GM12874 (cell line): ENCODE data around the gene DIAPH2.

ENCODE experiments used
- TF ChIP-seq, protein P1 (sequence below): IDR thresholded peaks from 2 replicates; pipeline ENCODE4 v1.5.1; 2011; ENCODE audit warnings: low read depth, mild to moderate bottlenecking, control low read depth, low read length, moderate library complexity; ENCODE audit not compliant: insufficient read depth

DIAPH2 gene

DNA sequence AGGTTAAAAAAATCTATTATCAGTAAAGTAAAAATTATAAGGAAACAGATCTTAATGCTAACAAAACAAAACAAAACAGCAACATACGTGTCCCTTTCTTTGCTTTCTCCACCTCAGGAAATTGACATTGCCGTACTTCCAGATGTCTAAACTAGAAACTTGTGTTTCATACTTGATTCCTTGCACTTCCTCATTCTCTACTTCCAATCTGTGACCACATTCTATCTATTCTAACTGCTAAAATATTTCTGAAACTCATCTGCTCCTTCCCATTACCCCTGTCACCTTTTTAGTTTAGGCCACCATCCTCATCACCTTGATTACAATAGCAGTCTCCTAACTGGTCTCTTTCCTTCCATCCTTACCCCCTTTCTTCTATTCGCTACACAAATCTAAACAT lies 176.6 kb downstream of the DIAPH2 start:
- TF ChIP-seq, protein P1, sequence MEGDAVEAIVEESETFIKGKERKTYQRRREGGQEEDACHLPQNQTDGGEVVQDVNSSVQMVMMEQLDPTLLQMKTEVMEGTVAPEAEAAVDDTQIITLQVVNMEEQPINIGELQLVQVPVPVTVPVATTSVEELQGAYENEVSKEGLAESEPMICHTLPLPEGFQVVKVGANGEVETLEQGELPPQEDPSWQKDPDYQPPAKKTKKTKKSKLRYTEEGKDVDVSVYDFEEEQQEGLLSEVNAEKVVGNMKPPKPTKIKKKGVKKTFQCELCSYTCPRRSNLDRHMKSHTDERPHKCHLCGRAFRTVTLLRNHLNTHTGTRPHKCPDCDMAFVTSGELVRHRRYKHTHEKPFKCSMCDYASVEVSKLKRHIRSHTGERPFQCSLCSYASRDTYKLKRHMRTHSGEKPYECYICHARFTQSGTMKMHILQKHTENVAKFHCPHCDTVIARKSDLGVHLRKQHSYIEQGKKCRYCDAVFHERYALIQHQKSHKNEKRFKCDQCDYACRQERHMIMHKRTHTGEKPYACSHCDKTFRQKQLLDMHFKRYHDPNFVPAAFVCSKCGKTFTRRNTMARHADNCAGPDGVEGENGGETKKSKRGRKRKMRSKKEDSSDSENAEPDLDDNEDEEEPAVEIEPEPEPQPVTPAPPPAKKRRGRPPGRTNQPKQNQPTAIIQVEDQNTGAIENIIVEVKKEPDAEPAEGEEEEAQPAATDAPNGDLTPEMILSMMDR = no peak

DNA sequence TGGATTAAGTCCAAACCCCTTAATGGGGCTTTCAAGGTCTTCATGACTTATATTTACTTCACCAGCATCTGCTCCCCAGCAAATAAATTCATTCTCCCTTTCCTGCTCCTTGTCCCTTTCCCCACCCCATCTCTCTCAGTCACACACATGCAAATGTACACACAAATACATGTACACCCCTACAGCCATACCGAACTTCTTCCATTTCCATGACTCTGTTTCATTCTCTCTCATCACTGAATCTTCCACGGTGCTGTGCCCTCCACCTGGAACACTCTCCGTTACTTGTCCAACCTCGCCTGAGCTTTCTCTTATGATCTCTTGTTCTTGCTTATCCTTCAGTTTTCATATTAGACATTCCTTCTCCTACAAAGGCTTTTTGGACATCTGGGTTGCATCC lies 177.0 kb downstream of the DIAPH2 start:
- TF ChIP-seq, protein P1 = no peak

DNA sequence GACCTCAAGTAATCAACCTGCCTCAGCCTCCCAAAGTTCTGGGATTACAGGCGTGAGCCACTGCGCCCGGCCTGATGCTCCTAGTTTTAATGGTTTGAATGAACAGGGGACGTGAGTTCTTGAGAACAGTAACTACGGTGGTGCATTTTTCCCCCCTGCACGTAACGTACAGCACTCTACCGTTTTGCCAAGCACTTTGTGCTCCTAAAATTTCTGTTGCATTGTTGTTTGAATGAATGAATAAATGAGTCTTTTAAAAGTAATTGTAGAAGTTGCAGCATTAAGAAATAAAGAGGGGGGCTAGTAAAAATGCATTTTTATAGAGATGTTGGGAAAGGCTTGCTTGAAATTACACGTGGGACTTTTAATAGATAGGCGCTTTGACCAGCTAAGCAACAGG lies 199.0 kb downstream of the DIAPH2 start, which contains the start of gene RPA4:
TSS of gene RPA4 (plus strand) at position 301 of the 400 bp plus-strand sequence. CDS start 403 bp downstream, outside the sequence.
- TF ChIP-seq, protein P1 = no peak

DNA sequence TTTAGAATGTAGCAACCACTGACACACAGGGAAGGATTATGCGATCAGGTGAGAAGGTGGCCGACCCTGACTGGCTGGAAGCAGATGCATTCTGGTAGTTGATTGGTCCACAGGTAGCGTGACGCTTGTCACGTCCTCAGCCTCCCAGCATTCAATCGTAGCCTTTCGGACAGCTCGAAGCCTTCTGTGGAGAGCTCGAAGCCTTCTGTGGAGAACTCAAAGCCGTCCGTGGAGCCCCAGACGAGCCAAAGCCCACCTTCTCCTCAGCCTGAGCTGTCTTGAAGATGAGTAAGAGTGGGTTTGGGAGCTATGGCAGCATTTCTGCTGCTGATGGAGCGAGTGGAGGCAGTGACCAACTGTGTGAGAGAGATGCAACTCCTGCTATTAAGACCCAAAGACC lies 199.4 kb downstream of the DIAPH2 start:
- TF ChIP-seq, protein P1 = no peak

DNA sequence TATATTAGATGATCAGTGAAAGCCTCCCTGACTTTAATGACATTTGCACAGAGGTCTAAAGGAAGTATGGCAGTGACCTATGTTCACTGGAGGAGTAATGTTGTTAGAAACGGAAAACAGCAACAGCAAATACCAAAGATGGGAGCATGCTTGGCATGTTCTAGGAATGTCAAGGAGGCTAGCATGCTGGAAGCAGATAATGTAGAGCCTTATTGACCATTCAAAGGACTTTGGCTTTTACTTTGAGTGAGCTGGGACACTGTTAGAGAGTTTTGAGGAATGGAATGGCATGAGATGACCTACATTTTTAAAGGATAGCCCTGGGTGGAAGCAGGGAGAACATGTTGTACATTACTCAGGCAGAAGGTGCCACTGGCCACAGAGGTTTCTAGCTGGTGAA lies 205.1 kb downstream of the DIAPH2 start:
- TF ChIP-seq, protein P1 = no peak

DNA sequence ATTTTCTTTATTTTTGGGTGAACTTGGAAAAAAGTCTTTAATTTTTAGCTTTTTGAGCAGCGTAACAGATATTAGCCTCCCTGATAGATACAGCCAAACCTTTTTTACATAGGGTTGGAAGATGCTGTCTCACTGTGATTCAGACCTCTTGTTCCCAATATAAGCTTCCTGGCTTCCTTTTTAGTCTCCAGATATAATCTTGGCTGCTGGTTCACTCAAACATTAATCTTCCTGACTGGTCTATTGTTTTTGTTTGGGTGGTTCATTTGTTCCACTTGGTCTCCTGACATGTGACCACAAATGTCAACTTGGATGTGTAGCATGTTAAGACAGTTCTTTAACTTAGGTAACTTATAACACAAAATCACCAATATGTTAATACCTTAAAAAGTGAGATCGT lies 222.1 kb downstream of the DIAPH2 start:
- TF ChIP-seq, protein P1 = no peak

DNA sequence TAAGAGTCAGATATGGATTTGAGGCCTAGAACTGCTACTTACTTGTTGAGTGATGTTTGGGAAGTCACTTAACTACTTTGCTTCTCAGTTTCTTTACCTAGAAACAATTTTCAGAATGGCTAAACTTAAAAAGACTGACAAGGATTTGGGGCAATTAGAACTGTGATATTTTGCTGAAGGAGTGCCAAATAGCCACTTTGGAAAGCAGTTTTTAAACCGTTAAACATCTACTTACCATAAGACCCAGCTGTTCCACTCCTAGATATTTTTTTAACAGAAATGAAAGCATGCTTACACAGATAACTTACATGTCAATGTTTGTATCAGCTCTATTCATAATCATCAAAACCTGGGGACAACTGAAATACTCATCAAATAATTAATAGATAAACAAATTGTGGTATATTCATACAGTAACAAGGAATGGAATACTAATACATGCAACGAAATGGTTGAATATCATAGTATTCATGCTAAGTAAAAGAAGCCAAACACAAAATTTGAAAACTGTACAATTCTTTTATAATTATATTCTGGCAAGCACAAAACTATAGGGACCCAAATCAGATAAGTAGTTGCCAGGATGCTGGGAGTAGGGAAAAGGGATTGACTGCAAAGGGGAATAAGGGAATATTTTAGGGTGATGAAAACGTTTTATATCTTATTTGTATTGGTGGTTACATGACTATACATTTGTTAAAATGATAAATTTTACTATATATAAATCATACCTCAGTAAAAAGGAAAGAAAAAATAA lies 223.1 kb downstream of the DIAPH2 start:
- TF ChIP-seq, protein P1 = no peak
